Myometrial cell (primary cell): Measurements from ENCODE around the gene ATP1B4. TPM values are rescaled to one million over a fixed set of nuclear protein-coding genes. Genes with fewer than 3 reads are reported as not detected.

Experiments
- total RNA-seq: library from RNA; depleted of rRNA; stranded (reverse); fragments of >200 nt; gene quantifications from 2 replicates; pipeline ENCODE4 v1.2.3, GENCODE V29; 2015

Gene ATP1B4
- not detected in 2 replicates for total RNA-seq

GRCh38 chrX:120361764-120362305, at the start of gene ATP1B4:
TSS of gene ATP1B4 (plus strand) at chrX:120362089. CDS start at chrX:120362169, 80 bp downstream.

Other genes with a start within 250 kb of the ATP1B4 start
- not detected in 2 replicates for gene RHOXF1, start 246.2 kb upstream of the ATP1B4 start, total RNA-seq
- gene RHOXF2, start 203.5 kb upstream of the ATP1B4 start, total RNA-seq: not detected in 2 replicates
- 8.6 and 8.9 TPM in 2 replicates for gene ZBTB33, start 111.3 kb upstream of the ATP1B4 start, total RNA-seq
- not detected in 2 replicates for gene TMEM255A, start 50.6 kb upstream of the ATP1B4 start, total RNA-seq
- gene LAMP2, start 107.2 kb downstream of the ATP1B4 start, total RNA-seq: 170 and 174 TPM in 2 replicates
- 76.4 and 80.4 TPM in 2 replicates for gene CUL4B, start 198.9 kb downstream of the ATP1B4 start, total RNA-seq
- 60.3 and 67.9 TPM in 2 replicates for gene MCTS1, start 242.0 kb downstream of the ATP1B4 start, total RNA-seq